GM13976 (cell line): ENCODE data around the gene TWNK.

Source experiments
- DNase-seq: peaks from one replicate; pipeline ENCODE4 v3.0.0; 2012; ENCODE audit warnings: low spot score
- in situ Hi-C: fragments of 300-500 bp; cut with MboI; formaldehyde crosslinking; loops from one replicate; pipeline ENCODE4 v1.12.0; 2022; ENCODE audit warnings: low sequenced_read_pairs, mixed read lengths, inconsistent platforms; ENCODE audit not compliant: unreplicated experiment
- TF ChIP-seq, protein P1 (sequence below): IDR thresholded peaks from 2 replicates; pipeline ENCODE4 v1.5.1; 2012; ENCODE audit warnings: borderline replicate concordance, mild to moderate bottlenecking; ENCODE audit not compliant: insufficient read depth; ENCODE audit errors: extremely low read depth, missing control alignments, control extremely low read depth

TWNK gene

DNA sequence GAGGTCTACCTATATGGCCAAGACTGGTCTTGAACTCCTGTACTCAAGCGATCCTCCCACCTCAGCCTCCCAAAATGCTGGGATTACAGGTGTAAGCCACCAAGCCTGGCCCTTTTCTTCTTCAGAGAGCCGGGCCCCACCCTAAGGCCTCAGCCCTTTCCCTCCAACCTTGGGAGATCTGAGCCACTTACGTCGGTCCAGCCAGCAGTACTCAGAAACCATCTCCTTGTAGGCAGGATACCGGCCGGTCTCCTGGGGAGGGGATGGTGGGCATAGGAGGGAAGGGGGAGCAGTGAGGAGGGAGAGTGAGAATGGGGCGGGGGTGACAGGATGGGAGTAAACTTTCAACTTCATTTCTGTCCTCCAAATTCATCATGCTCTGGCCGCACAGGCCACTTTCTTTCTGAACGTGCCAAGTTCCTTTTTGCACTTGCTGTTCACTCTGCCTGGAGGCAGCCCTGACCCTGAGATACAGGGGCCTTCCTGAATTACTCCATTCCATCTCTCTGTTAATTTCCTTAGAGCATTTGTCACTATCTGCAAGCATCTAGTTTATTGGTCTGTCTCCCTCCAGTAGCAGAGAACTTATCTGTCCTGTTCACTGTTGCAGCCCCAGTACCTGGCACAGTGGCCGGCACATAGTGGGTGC, 33.2 kb downstream of the TWNK start:
- in situ Hi-C loops, result no loop called here
- TF ChIP-seq, protein P1, sequence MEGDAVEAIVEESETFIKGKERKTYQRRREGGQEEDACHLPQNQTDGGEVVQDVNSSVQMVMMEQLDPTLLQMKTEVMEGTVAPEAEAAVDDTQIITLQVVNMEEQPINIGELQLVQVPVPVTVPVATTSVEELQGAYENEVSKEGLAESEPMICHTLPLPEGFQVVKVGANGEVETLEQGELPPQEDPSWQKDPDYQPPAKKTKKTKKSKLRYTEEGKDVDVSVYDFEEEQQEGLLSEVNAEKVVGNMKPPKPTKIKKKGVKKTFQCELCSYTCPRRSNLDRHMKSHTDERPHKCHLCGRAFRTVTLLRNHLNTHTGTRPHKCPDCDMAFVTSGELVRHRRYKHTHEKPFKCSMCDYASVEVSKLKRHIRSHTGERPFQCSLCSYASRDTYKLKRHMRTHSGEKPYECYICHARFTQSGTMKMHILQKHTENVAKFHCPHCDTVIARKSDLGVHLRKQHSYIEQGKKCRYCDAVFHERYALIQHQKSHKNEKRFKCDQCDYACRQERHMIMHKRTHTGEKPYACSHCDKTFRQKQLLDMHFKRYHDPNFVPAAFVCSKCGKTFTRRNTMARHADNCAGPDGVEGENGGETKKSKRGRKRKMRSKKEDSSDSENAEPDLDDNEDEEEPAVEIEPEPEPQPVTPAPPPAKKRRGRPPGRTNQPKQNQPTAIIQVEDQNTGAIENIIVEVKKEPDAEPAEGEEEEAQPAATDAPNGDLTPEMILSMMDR, result no peak
- no peak for DNase-seq

DNA sequence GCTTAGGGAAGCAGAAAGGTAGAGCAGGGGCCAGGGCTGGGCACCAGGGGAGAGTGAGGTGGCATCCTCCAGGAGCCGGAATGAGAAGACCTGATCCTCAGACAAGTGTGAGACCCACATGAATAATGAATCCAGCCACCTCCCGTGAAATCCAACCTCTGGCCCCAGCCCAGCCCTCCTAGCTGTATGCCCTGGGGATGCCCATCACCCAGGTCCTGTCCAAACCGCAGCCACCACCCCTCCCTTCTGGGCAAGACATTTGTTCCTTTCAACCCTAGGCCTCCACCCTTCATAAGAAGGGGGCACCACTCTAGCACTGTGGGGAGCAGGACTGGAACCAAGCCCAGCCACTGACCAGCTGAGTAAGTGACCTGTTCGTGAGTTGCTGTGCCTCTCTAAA, 33.9 kb downstream of the TWNK start:
- in situ Hi-C loops, result no loop called here

DNA sequence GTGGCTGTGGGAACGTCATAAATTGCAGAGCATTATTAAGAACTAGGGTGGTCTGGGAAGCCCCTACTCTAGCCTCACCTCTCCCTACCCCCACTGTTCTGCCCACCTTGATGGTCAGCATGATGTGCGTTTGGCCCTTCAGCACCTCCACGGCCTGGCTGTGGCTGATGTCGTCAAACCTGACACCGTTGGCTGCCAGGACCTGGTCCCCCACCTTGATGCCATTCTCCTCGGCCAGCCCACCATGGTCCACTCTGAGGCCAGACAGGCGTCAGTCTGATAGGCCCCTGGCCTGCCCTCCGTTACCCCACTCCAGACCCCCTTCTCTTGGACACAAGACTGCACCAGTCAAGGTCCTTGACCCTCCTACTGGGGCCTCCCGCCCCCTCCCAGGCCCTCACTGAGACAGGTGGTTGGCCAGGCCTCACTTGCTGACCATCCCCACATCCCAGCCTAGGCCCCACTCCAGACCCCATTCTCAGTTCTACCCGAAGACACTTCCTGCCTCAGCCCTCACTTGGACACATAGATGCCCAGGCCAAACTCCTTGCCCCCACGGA, 34.4 kb downstream of the TWNK start:
- DNase-seq, result no peak
- TF ChIP-seq, protein P1, result no peak
- in situ Hi-C loops, result no loop called here

More for the DNA sequence above, 33.9 kb downstream of the TWNK start:
- TF ChIP-seq, protein P1, result no peak
- DNase-seq, result no peak

DNA sequence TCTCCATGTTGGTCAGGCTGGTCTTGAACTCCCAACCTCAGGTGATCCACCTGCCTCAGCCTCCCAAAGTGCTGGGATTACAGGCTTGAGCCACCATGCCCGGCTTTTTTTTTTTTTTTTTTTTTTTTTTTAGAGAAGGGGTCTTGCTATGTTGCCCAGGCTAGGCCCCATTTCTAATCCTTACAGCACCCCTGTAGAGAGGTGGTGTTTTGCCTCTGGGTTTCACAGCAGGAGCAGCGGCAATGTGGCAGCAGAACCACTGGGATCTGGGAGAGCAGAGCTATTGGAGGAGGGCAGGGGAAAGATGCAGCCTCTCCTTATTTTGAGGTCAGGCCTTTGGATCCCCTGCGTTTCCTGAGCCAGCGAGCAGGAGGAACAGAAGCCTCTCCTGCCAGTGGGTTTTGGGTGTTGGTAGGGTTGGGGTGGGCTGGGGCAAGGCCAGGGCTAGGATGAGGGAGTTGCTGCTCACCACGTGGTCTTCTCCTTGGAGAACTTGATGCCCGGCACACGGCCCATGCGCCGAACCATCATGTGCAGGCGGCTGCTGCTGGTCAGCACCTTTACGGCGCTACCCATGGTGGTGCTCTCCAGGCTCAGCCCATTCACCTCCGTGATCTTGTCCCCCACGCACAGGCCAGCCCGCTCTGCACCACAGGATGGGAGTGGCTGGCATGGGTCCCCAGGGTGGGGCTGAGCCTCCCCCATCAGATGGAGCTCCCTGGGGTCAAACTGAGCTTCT, 35.8 kb downstream of the TWNK start:
- no peak for DNase-seq
- in situ Hi-C loops, result no loop called here
- TF ChIP-seq, protein P1, result no peak

DNA sequence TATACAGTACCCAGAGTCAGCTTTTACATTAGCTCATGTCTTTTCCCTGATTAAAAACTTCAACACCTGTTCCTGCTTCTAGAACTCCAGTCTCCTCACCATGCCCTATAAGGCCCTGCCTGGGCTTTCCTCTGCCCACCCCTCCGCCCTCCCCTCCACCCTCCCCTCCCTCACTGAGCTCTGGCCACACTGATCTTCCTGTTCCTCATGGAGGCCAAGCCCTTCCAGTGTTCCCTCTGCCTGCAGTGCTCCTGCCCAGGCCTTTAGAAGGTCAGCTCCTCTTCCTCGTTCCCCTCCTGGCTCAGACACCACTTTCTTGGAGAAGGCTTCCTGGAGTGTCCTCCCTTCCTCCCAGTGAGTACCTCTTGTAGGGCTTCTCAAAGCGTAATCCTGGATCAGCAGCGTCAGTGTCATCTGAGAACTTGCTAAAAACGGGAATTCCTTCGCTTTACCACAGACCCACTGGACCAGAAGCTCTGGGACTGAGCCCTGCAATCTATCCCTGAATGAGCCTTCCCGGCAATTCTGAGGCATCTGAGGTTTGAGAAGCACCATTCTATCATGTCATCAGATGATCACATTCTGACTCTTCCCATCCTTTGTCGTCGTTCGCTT, 39.9 kb downstream of the TWNK start:
- no peak for DNase-seq
- TF ChIP-seq, protein P1, result no peak
- in situ Hi-C loops, result no loop called here

DNA sequence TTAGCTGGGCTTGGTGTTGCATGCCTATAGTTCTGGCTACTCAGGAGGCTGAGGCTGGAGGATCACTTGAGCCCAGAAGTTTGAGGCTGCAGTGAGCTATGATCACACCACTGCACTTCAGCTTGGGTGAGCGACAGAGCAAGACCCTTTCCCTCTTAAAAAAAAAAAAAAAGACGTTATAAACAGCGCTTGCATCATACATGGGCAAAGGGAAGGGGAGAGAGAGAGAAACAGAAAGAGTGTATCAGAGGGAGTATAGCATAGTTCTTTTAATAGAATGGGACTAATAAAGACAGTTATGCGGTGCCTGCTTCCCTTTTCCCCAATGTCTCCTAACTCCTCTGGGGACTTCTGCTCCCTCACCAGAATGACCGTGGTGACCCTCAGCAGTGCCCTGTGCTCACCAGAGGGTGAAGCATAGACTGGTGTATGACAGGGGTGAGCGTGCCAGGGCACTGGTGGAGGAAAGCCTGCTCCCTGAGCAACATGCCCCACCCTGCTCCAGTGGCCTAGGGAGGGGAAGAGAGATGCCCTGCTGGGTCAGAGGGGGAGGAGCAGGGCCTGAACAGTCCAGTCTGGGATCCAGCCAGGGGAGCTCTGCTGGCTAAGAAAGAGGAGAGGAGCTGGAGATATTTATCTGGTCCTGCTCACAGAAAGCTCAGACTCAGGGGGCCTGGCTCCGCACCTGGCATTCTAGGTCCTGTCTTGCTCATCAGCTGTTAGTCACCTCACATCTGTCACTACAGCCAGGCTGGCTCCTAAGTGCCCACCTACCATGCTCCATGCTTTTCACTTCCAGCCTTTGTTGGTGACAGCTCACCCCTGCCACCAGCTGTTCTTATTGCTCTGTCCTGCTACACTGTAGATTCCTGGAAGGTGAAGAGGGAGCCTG, 41.3 kb downstream of the TWNK start:
- in situ Hi-C loops, result no loop called here
- TF ChIP-seq, protein P1, result no peak
- DNase-seq, result no peak
